Jurkat, Clone E6-1 (cell line): ENCODE data around the gene EPB41.
"Not testable (repeated sequence)": the region's sequence is repeated elsewhere in the genome, so short reads cannot be mapped to it uniquely, and the experiment has no call there.

ENCODE experiments used
- DNase-seq: peaks from one replicate; pipeline ENCODE4 v3.0.0-alpha.2; 2011; ENCODE audit warnings: low read depth, low spot score
- H3K4me3 ChIP-seq: 2 replicates; pipeline ENCODE4 v1.5.1; 2011; ENCODE audit warnings: mild to moderate bottlenecking, low read length, control low read depth, moderate library complexity

EPB41 gene

DNA sequence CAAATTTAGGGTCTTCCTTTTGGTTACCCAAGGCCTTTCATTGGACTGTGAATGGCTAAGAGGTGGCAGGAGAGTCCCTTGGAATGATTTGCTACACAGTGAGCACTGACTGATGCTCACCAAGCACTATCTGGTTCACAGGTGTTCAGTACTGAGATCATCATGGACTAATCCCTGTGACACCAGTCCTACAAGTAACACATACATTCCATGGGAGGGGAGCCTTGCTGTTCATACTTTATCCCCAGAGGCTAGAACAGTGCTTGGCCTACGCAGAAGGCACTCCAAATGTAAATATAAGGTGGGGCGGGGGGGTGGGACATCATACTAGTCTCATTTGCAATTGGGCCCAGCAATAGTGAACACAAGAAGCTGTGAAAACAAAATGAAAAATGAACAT lies 229.8 kb downstream of the EPB41 start:
- no peak for DNase-seq
- H3K4me3 ChIP-seq: no peak overlapping the region

- DNase-seq: no peak
- no peak overlapping the region for H3K4me3 ChIP-seq
Observed at GRCh38 chr1:29145739-29146437, 231.5 kb downstream of the EPB41 start.

- H3K4me3 ChIP-seq: no peak overlapping the region
- no peak for DNase-seq
Observed at GRCh38 chr1:29148656-29149491, 234.5 kb downstream of the EPB41 start.

GRCh38 chr1:29150346-29150745 lies 236.0 kb downstream of the EPB41 start:
- H3K4me3 ChIP-seq, DNase-seq: not testable (repeated sequence)

GRCh38 chr1:29152046-29152805 lies 237.9 kb downstream of the EPB41 start:
- DNase-seq: no peak
- H3K4me3 ChIP-seq: no peak overlapping the region

DNA sequence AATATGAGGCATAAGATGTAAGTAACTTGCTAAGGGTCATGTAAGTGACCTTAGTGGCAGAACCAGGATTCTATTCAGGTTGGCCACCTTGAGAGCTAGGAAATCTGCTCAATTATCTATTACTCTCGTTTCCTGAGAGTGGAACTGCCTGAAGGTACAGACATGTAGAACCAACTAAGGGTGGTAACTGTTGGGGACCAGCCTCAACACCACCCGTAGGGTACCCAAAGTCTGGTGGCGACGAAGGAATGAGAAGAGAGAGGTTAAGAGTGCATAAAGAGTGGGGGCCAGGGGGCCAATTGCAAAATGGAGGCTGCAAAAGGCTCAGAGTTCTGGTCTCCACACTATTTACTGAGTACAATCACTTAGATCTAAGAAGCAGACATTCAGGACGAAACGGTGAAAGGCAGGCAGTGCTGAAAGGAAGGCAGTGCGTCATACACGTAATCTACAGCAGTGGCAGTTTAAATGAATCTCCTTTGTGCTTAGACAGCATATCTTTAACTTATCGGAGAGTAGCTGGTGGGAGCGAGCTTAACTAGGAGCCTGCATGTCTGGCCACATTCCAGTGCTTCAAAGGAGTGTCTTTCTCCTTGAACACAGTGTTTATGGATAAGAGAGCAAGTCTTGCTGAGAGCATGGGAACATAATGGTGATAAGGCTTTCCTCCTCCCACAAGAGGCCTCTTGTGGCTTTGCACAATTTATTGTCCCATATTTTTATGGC lies 242.3 kb downstream of the EPB41 start:
- H3K4me3 ChIP-seq: no peak overlapping the region
- DNase-seq: no peak

GRCh38 chr1:29157269-29157601 lies 242.9 kb downstream of the EPB41 start:
- no peak for DNase-seq

GRCh38 chr1:29159773-29160172 lies 245.4 kb downstream of the EPB41 start:
- no peak overlapping the region for H3K4me3 ChIP-seq
- DNase-seq: no peak

More at GRCh38 chr1:29157269-29157601, 242.9 kb downstream of the EPB41 start:
- no peak overlapping the region for H3K4me3 ChIP-seq

- DNase-seq: peak; percentile 14
Observed at GRCh38 chr1:29162025-29162424, 247.7 kb downstream of the EPB41 start.

DNA sequence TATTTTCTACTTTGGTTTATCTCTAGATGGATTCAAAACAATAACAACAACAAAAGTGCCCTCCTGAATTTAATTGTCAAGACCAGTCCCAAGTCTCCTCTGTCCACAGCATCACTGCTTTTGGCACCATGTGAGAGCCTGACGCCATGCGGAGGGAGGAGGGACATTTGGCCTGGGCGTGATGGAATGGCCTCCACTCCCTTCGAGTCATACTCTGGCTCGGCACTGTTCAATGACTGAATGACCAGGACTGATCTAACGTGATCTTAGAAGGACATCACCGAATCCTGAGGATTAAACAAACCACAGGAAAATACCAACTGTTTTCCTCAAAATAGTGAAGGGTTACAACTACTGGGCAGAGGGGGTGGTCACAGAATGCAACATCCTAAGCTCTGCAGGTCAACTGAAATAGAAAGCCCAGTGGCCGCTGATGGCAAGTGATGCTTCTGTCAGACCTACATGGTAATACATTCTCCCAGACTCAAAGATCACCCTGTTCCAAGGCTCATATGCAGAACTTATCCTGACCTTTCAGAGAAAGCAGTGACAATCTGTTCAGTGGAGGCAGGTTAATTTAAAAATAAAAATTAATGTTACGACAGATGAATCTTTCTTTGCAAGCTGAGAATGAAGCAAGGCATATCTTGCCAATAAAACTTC lies 248.2 kb downstream of the EPB41 start:
- H3K4me3 ChIP-seq: no peak overlapping the region
- DNase-seq: no peak

More at GRCh38 chr1:29162025-29162424, 247.7 kb downstream of the EPB41 start:
- H3K4me3 ChIP-seq: no peak overlapping the region

GRCh38 chr1:29164588-29164987 lies 250.2 kb downstream of the EPB41 start:
- H3K4me3 ChIP-seq: no peak overlapping the region
- DNase-seq: no peak

- H3K4me3 ChIP-seq: no peak overlapping the region
Observed at GRCh38 chr1:29166291-29166878, 252.0 kb downstream of the EPB41 start.

GRCh38 chr1:29167904-29168303 lies 253.5 kb downstream of the EPB41 start:
- no peak overlapping the region for H3K4me3 ChIP-seq
- no peak for DNase-seq

More at GRCh38 chr1:29166291-29166878, 252.0 kb downstream of the EPB41 start:
- peak; percentile 88 for DNase-seq
